ENCODE data around the gene TNS3.
"Not testable (repeated sequence)": the region's sequence is repeated elsewhere in the genome, so short reads cannot be mapped to it uniquely, and the experiment has no call there.

Gene TNS3

DNA sequence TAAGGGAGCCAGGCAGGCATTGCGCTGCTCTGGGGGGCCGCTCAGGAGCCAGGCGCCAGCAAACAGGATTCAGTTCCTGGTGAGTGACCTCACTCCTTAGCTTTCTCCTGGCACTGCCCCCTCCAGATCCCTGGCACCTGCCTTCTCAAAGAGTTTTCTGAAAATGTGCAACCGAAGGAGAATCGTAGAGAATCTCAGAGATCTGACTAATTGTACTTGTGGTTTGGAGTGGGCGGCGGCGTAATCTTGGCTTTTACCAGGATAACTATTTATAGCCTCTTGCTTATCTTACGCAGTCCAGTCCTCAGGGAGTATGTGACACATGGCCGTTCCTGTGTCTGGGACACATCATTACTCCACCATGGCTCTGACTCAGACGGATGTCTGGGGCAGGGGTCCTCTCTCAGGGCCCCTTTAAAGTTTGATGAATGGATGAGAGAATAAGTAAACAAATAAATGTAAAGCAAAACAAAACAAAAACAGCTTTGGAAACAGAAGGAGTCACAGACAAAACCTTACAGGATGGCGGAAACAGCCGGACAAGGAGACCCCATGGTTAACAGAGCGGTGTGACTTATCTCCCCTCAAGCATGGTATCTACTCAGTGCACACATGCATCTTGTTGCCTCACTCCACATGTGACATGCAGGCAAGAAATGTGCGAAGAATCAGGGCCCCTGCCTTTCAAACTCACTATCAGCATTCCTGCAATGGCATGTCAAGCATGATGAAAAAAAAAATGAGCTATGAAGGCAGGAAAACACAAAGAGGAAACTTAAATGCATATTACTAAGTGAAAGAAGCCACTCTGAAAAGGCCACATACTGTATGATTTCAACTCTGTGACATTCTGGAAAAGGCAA, 99.7 kb downstream of the TNS3 start:
- no peak for DNase-seq

DNA sequence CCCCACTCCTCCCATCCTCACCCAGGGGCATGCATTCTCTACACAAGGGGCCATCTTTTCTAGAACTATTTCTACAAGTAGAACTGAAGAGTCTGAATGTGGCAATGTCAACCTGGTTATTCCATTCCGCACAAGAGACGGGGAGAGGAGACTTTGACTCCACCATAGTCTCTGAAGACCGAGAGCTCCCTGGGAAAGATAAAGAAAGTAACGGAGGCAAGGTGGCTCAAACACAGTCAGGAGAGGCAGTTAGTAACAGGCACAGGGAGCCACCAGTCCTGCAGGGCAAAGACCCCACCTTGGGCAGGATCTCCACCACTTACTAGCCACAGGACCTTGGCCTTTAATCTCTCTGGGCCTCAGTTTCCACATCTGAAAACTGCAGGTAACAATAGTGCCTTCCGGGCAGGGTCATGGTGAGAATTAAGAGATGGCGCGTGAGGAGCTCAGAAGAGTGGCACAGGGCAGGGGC, 100.3 kb downstream of the TNS3 start:
- DNase-seq, result no peak

DNA sequence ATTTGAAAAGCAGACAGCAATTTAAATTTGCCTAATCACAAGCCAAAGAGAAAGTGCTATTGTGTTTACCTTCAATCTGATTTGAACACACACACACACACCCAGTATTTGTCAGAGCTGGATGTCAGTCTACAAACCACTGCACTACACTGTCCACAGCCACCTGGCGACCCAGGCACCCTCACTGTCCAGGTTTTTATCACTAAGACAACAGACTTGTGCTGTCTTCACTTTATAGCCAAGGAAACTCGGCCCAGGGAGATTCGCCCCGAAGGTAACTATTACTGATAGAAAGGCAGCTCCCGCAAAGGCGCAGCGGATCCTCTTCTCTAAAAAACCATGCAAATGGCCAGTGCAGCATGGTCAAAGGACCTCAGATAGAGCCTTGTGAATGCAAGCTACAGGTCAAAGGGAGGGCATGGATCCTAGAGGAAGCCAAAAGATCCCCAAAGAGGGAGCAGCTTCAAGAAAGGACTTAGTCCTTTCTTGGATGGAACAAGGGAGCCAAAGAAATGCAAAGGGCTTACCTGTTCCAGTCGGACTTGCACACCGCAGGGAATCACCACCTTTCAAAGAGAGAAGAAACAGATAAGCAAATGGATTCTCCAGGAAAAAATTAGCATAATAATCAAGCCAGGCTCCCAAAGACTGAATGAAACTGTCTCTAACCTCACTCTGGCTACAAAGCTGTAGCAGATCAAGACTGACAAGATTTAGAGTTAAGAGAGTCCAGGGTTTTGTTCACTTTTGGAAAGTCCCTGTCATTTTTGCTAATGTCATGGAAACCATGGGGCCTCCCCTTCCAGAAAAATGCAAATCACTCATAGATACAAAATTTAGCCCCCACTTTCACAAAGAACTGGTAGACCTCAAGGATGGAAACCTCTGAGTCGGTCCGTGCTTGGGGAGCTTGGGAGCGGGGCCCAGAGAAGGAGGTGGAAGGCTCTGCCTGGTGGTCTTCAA, 101.1 kb downstream of the TNS3 start:
- no peak for DNase-seq

DNA sequence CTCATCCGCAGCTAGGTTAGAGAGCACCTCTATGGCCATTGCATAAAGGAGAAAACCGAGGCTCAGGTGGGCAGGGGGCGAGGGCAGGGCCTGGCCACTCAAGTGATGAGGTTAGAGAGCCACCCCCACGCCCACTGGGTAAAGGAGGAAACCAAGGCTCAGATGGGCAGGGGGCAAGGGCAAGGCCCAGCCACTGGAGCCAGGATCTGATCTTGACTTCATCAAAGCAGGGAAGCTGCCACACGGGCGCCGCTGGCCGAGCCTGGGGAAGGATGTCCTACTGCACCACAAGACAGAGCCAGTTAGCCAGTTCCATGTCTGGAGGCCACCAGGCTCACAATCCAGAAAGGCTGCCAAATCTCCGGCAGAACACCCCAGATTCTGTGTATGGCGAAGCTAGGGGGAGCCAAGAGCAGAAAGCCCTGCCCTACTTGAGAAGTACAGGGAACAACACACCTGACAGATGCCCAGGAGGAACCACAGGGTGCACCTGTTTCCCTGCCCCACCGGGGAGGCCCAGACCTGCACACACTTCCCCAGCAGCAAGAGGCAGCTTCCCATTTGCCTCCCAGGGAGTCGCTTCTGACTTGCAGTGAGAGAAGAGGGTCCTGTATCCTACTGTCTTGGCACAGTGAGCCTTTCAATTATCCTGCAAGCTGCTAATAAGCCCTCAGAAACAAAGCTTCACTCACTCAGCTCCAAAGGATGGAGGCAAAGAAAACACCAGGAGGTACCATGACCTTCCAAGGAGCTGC, 101.9 kb downstream of the TNS3 start:
- no peak for DNase-seq

DNA sequence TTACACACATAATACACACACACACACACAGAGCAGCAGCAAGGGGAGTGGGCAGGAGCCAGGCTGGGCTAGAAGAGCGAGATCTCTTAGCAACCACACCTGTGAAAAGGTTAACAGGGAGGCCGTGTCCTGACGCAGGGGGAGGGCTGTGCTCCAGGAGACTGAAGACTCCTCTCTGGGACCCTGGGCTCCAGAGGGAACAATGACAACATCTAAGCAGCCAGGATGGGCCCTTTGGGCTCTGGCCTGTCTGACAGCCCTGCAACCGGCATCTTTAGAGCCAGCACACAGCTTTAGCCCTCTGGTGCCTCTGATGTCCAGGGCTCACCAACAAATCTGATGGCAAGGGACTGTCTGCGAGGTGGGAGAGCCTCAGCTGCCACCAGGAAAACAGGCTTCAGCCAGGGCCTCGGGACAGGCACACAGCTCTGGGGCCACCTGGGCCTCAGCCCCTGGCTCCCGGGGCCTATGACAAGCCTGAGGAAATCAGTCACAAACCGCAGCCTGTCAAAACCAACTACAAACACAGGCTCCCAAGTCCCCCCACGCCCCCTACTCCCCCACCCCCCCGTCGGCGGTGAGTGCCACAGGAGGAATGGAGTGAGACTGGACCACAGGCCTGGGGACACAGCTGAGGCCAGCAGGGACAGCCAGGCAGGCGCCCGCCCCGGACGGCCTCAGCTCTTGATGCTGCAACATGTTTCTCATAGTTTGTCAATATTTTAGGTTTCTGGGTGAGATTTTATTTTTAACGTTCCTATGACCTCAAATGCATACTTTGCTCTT, 102.8 kb downstream of the TNS3 start:
- no peak for DNase-seq

DNA sequence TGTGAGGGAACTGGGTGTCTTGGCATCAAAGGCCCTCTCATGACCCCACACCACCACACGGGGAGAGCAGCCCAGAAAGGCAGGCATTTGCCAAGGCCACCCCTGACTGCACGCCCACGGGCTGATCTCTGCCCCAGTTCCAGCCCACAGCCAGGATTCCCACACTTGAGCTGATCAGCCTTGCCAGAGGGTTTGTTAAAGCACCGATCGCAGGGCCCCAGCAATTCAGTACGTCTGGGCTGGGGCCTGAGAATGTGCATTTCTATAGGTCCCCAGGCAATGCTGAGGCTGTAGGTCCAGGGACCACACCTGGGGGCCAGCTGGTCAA, 103.9 kb downstream of the TNS3 start:
- no peak for DNase-seq

DNA sequence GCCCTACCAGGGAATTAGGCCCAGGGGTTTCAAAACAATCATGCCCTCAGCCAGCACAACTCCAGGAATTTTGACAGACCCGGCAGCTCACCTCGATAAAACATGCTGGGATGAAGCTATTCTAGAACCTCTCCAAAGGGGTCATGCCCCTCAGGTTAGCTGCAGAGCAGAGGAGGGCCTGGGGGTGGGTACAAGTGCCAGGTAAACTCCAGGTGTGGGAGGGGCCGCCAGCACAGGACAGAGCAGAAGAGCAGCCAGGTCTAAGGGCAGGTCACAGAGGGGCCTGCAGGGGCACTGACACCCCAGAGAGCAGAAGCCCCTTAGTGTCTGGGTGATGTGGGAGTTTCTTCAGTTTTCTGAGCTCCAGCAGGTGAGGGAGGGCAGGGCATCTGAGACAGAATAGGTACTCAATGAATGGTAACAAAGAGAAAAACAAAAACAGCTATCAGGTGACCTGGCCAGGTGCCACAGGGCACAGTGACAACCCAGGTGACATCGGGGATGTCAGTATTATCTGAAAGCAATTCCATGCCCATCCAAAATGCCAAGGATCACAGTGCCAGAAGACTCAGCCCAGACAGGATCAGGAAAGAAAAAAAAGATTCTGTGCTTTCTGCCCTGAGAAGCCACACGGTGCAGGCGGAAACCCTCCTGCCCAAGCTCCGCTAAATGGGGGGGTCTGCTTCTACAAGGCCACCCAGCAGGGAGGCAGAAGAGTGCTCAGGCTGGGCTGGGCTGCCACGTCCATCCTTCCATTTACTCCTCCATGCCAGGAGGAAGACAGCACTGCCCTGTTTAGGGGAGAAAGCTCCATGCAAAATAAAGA, 104.5 kb downstream of the TNS3 start:
- no peak for DNase-seq

DNA sequence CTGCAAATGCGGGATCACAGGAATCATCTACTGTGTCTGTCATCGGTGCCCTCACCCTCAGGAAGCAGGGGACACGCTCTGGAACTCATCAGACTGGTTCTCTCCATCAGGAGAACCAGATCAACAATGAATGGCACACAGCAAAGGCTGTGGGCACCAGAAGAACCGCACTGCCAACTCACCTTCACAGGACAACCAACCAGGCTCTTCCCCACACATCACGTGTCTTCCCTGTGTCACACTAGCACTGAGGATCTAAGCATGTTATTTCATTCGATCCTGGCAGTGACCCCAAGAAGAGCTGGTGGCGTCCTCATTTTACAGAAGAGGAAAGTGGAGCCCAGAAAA, 106.1 kb downstream of the TNS3 start:
- no peak for DNase-seq

DNA sequence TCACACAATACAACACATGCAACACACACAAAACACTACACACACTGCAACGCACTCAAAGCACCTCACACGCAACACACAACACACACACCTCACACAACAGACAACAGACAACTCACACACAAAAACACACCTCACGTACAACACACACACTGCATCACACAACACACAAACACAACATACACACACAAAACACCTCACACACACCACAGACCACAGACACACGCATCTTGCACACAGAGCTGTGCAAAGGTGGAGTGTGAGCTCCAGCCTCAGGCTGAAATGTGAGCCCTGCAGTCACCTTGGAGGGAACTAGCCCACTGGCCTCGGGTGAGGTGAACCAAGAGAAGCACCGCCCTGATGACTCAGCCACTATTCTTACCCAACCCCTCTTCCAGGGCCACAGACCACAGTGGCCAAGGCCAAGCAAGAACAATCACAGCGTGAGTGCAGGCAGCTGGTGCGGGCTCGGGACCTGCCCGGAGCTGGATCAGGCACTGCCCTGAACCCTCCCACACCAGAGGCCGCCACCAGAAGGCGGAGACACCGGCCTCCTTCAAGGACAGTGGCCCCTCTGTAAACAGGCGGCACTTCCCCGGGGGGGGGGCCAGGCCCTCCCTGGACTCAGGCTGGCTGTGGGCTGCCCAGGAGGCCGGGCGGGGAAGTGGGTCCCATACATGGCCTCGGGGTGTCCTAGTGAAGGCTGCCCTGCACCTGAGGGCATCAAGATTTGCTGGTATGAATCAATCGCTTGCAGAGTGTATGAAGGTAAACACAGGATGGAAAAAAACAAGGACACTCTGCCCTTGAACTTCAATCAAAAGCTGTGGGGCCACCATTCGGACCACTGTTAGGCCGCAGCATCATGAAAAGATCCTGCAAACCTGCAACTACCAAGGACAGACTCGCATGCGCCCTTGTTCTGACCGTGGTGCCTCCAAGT, 106.7 kb downstream of the TNS3 start:
- DNase-seq, result peak in 1 of 2 donors; percentile 28

DNA sequence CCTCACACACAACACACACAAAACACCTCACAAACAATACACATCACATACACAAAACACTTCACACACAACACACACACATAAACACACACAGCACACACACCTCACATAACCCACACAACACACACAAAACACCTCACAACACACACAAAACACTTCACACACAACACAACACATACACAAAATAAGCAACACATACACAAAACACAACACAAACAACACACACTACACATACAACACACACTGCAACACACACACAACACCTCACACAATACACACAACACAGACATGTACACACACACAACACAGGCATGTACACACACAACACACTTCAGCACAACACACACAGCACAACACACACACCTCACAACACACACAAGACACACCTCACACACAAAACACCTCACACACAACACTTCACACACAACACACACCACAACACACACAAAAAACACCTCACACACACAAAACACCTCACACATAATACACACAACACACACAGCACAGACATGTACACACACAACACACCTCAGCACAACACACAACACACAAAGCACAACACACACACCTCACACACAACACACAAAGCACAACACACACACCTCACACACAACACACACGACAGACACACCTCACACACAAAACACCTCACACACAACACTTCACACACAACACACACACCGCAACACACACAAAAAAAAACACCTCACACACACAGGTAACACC, 107.5 kb downstream of the TNS3 start:
- DNase-seq, result no peak

DNA sequence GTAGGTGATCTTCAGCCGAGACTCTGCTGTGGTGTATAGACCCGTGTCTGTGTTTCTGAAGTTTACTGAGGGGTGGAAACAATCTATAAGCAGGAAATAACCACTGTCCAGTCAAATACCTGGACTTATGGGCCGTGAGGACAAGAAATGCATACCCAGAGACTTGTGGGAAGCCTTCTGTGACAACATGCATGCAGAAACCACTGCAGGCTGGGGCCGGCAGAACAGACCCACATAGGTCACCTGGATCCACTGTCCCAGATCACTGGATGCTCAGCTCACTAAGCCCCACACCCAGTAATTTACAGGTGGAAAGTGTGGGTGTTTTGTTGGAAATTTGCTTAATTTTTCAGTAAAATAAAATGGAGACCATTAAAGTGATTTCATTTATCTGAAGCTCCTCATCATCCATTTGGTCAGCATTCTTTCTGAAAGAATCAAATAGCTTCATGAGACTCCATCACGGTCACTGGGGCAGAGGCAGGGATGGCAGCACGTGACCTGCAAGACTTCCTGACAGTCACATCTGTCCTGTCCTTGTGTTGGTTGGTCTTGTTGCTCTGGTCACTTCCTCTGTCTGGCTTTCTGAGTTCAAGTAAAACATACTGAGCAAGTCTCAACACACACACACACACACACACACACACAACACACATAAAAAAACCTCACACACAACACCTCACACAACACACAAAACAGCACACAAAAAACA, 108.3 kb downstream of the TNS3 start:
- DNase-seq, result no peak

DNA sequence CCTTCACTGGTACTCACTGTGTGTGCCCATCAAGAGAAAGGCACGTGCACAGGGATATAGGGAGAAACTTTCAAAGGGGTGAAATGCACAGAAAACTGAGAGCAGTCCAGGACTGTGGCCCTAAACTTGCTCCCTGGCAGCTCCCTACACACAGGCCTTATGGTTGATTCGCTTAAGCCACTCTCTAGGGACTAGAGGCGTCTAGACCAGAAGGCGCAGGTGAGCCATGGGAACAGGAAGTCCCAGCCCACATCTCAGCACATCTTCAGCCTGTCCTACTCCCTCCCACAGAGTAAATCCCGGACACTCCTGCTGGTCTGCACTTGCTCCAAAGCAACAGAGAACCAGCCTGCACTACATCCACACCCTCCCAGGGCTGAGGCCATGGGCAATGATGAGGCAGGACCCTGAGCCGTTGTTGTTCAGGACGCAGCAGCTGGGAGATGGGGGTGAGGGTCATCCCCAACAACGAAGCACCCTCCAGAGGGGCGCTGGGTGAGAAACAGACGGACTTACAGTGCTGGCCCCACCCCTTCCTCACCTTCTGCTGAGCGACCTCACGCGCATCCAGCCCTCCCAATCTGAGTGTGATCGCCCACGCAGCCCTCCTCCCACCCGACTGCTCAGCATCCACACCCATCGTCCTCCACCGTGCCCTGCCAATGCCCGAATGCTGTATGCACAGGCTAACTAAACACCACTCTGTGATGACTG, 109.3 kb downstream of the TNS3 start:
- DNase-seq, result no peak

DNA sequence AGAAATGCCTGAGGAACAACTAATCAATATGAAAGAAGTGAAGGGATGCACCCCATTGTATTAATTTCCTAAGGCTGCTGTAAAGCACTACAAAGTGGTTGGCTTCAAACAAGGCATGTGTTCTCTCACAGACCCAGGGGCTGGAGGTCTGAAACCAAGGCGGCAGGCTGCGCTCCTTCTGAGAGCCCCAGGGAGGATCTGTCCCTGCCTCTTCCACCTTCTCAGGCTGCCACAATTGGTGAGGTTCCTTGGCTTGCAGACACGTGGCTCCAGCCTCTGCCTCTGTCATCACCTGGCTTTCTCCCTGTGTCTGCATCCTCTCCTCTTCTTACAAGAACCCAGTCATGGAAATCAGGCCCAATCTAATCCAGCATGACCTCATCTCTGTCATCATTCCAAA, 110.1 kb downstream of the TNS3 start:
- no peak for DNase-seq

DNA sequence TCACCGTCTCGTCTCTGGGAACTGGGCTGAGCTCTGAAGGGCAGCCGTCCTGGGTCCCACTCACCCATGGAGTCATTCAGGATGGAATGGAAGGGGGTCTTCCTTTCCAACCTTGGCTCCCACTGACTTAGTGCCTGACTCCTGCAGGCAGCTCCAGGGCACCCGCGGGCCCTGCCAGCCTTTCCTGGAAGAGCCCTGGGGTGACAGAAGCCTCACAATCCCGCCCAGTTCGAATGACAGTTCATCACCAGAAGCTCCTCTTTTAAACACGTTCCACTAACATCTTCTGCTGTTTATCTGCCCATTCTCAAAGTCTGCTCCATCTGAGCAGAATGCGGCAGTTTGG, 110.6 kb downstream of the TNS3 start:
- DNase-seq, result no peak

DNA sequence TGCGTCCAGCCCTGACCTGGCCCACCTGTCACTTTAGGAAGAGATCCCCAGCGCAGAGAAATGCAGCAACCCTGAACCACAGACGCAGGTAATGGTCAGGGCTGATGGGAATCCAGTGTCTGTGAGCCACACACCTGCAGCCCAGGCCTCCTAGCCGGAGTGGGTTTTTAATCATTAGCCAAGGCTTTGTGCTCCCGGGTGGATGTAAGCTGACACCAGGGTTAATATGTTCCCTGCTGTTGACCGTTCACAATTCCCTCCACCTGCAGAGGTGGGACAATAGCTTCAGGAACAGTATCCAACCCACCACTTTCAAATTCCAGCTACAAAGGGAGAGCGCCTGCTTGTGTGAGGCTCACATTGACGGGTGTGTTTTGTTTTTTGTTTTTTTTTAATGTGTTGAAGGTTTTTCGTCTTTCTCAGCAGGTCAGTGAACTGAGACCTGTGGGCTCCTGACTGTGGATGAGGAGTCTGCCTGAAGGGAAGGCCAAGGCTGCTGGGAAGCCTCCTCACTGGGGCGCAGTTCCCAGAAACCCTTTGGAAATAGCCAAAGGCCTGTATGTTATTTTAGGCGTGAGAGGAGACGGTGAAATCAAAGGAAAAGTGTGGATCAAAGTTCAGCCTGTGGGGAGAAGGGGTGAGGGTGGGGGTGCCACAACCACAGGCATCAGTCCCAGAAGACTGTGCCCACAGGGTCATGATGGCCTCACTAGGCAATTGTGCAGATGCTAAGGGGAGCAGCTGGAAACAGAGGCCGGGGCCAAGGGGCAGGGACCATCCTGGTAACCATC, 111.1 kb downstream of the TNS3 start:
- no peak for DNase-seq

DNA sequence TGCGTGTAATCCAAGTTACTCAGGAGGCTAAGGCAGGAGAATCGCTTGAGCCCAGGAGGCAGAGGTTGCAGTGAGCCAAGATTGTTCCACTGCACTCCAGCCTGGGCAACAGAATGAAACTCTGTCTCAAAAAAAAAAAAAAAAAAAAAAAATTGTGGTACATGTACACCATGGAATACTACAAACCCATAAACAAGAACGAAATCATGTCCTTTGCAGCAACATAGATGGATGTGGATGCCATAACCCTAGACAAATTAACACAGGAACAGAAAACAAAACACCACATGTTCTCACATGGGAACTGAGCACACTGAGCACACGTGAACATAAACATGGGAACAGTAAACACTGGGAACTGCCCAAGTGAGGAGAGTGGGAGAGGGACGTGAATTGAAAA, 112.1 kb downstream of the TNS3 start:
- DNase-seq, result not testable (repeated sequence)

DNA sequence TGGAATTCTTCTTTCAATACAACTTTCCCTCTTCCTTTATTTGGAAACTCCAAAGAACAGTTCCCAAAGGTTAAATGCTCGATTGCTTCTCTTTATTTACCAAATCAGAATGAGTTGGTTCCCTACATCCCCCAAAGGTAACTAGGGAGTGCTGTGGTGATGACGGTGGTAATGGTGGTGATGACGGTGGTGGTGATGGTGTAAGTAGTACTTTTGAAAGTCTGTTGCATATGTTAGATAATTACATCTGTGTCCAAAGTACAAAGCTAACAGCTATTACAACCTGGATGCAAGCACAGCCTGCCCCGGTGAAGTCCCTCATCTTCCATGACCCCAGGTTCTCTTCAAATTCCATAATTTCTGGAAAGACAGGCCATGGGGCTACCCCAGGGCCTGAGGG, 115.1 kb downstream of the TNS3 start:
- no peak for DNase-seq
